K562 (cell line): ENCODE results near the gene RNF17. TPM values are rescaled to one million over a fixed set of nuclear protein-coding genes. Genes with fewer than 3 reads are reported as not detected.

Source experiments
- BCOR ChIP-seq: fragments of 450-650 bp; IDR thresholded peaks from 2 replicates; pipeline ENCODE4 v1.6.1; 2016
- CBFA2T2 ChIP-seq: fragments of 450-650 bp; conservative IDR thresholded peaks from 2 replicates; pipeline ENCODE4 v1.6.1; 2017; ENCODE audit warnings: mild to moderate bottlenecking
- ETV1 ChIP-seq: fragments of 450-650 bp; conservative IDR thresholded peaks from 2 replicates; pipeline ENCODE4 v1.6.1; 2016; ENCODE audit warnings: missing genetic modification characterization, control low read depth, low read depth, missing compliant biosample characterization
- HNRNPL ChIP-seq: fragments of 200-400 bp; formaldehyde crosslinking; IDR thresholded peaks from 2 replicates; pipeline ENCODE4 v1.6.1; 2017; ENCODE audit warnings: low read depth, mild to moderate bottlenecking, low read length
- HOMEZ ChIP-seq: fragments of 250-450 bp; sonication (Bioruptor Pico); IDR thresholded peaks from 2 replicates; pipeline ENCODE4 v1.4.0; 2020; ENCODE audit warnings: mild to moderate bottlenecking, moderate library complexity
- IRF2 ChIP-seq: sonication (generic); formaldehyde crosslinking; IDR thresholded peaks from 2 replicates; pipeline ENCODE4 v1.8.1; 2022; ENCODE audit warnings: mild to moderate bottlenecking, missing genetic modification reagents
- MCM7 ChIP-seq, 2 experiments: fragments of 450-650 bp; IDR thresholded peaks; 2 replicates each; pipeline ENCODE4 v1.6.1; 2016 to 2018
- MEF2D ChIP-seq: conservative IDR thresholded peaks from 2 replicates; pipeline ENCODE4 v1.6.1; 2016; ENCODE audit warnings: low read depth, missing genetic modification characterization, missing compliant biosample characterization
- MLLT1 ChIP-seq, 2 experiments: fragments of 450-650 bp; IDR thresholded peaks; 2 replicates each; pipeline ENCODE4 v1.6.1; 2016
- NCOA2 ChIP-seq, 2 experiments: fragments of 450-650 bp; IDR thresholded peaks; 2 replicates each; pipeline ENCODE4 v1.6.1; 2018; ENCODE audit warnings: mild to moderate bottlenecking in 2 of 2, moderate library complexity in 1 of 2; ENCODE audit not compliant: partially characterized antibody in 2 of 2
- NCOA6 ChIP-seq: fragments of 450-650 bp; IDR thresholded peaks from 2 replicates; pipeline ENCODE4 v1.6.1; 2017; ENCODE audit warnings: mild to moderate bottlenecking
- NUFIP1 ChIP-seq: fragments of 450-650 bp; IDR thresholded peaks from 2 replicates; pipeline ENCODE4 v1.6.1; 2018; ENCODE audit not compliant: partially characterized antibody
- PML ChIP-seq: IDR thresholded peaks from 2 replicates; pipeline ENCODE4 v1.6.1; 2012; ENCODE audit warnings: low read length, inconsistent platforms
- POLR2G ChIP-seq: fragments of 200-400 bp; formaldehyde crosslinking; IDR thresholded peaks from 2 replicates; pipeline ENCODE4 v1.6.1; 2017; ENCODE audit warnings: low read depth, mild to moderate bottlenecking, antibody characterized with exemption, low read length, moderate library complexity
- SMAD2 ChIP-seq: fragments of 150-350 bp; IDR thresholded peaks from 2 replicates; pipeline ENCODE4 v1.6.1; 2014; ENCODE audit warnings: low read depth, mild to moderate bottlenecking, low read length
- SRSF7 ChIP-seq: fragments of 200-400 bp; formaldehyde crosslinking; optimal IDR thresholded peaks from 2 replicates; pipeline ENCODE3; 2017; ENCODE audit warnings: mild to moderate bottlenecking, low read depth, low read length
- STAT5A ChIP-seq: IDR thresholded peaks from 2 replicates; pipeline ENCODE4 v1.6.1; 2012; ENCODE audit warnings: low read length, inconsistent platforms, borderline replicate concordance
- YY1 ChIP-seq, 3 experiments: IDR thresholded peaks; 2 replicates each; pipeline ENCODE4 v1.6.1; 2011; ENCODE audit warnings: low read length in 2 of 3, mild to moderate bottlenecking in 2 of 3, moderate library complexity in 2 of 3, borderline replicate concordance in 1 of 3, control low read depth in 1 of 3, low read depth in 1 of 3; ENCODE audit not compliant: insufficient read depth in 3 of 3, insufficient replicate concordance in 2 of 3, control insufficient read depth in 1 of 3, insufficient read length in 1 of 3; ENCODE audit errors: extremely low read depth in 1 of 3
- ZNF23 ChIP-seq: fragments of 250-450 bp; sonication (Bioruptor Pico); IDR thresholded peaks from 2 replicates; pipeline ENCODE4 v1.4.0; 2020; ENCODE audit warnings: mild to moderate bottlenecking
- ZNF311 ChIP-seq: fragments of 250-450 bp; sonication (Bioruptor Pico); IDR thresholded peaks from 2 replicates; pipeline ENCODE4 v1.4.0; 2020; ENCODE audit warnings: mild to moderate bottlenecking, moderate library complexity
- ZNF609 ChIP-seq: sonication (generic); formaldehyde crosslinking; IDR thresholded peaks from 2 replicates; pipeline ENCODE4 v1.8.1; 2023; ENCODE audit warnings: missing genetic modification reagents, mild to moderate bottlenecking, borderline replicate concordance
- polyA plus RNA-seq, 8 experiments: library from polyadenylated mRNA; depleted of rRNA in 4 of 8; stranded (reverse) in 5 of 8; unstranded in 3 of 8; fragments of >200 nt; fragmentation: Nextera tagmentation in 2 of 8; fragmentation: Illumina TruSeq in 1 of 8; extraction: Ambion mirVana in 2 of 8; extraction: Trizol in 1 of 8; gene quantifications; 2 replicates each; pipeline versions ENCODE4 v1.2.1 to v1.2.3, GENCODE V29; 2011 to 2014; ENCODE audit warnings: inconsistent platforms in 1 of 8, missing spikeins in 1 of 8
- total RNA-seq, 7 experiments: library from RNA; depleted of rRNA in 6 of 7; stranded (reverse); fragments of >200 nt in 6 of 7; fragmentation: Illumina TruSeq in 2 of 7; extraction: Trizol in 2 of 7; gene quantifications; 2 replicates each; pipeline versions ENCODE4 v1.2.1 to v1.2.3, GENCODE V29; 2011 to 2021; ENCODE audit warnings: low replicate concordance in 1 of 7

The RNF17 gene
- total and polyA plus RNA-seq, 9 of the 15 experiments (the other 6 are each of a cell fraction or from before 2014, with no cell fraction given), result 0.11 to 0.90 (median 0.58) TPM

- peak; percentile 29 to 74 (median 56) for TF ChIP-seq YY1 (IDR thresholded peaks at IDR 0.05; ENCODE audit: borderline replicate concordance in 1 of 3, control insufficient read depth in 1 of 3, extremely low read depth in 1 of 3, insufficient read depth in 3 of 3, insufficient read length in 1 of 3, insufficient replicate concordance in 2 of 3, low read depth in 1 of 3, low read length in 2 of 3)
- no peak for TF ChIP-seq NCOA2 (IDR thresholded peaks at IDR 0.05; ENCODE audit: partially characterized antibody in 2 of 2)
- no peak for TF ChIP-seq STAT5A
- peak; percentile 96 for TF ChIP-seq POLR2G
- no peak for TF ChIP-seq ZNF311
- TF ChIP-seq PML, result peak; percentile 20; the same call in 1 of the 2 replicates
- no peak for TF ChIP-seq ZNF609 (CRISPR knock-in tag)
- no peak for TF ChIP-seq ZNF23
- 0 out of 2 replicates have a peak, but pooled peaks have one; percentile 38 for TF ChIP-seq BCOR
- no peak for TF ChIP-seq NUFIP1
- no peak for TF ChIP-seq NCOA6
- TF ChIP-seq MEF2D, result peak; percentile 88
- no peak for TF ChIP-seq MCM7 (IDR thresholded peaks at IDR 0.05)
- no peak for TF ChIP-seq SMAD2
- no peak for TF ChIP-seq IRF2 (CRISPR knock-in tag)
- no peak for TF ChIP-seq CBFA2T2
- peak; percentile 87 to 90; a peak in 3 of 4 replicates for TF ChIP-seq MLLT1 (IDR thresholded peaks at IDR 0.05)
- TF ChIP-seq HNRNPL, result no peak
- no peak for TF ChIP-seq SRSF7
- peak; percentile 61 for TF ChIP-seq ETV1 (tag)
- no peak for TF ChIP-seq HOMEZ (CRISPR knock-in tag)
Measured at GRCh38 chr13:24922745-24923591, 159.0 kb downstream of the RNF17 start (continued).
